HG03521 (cell line): Measurements from ENCODE around the gene CROCC.

Experiments
- ATAC-seq: cut with Tn5 transposase; IDR thresholded peaks from one replicate; pipeline ENCODE4 v1.9.1; 2021; ENCODE audit warnings: mild to moderate bottlenecking, moderate library complexity; ENCODE audit not compliant: unreplicated experiment

The CROCC gene

GRCh38 chr1:16980473-16981268, 58.9 kb downstream of the CROCC start, which contains the start of gene MFAP2:
MFAP2 (minus strand) TSS chr1:16980620; CDS start chr1:16978273, 2,347 bp downstream.
- ATAC-seq: no peak

DNA sequence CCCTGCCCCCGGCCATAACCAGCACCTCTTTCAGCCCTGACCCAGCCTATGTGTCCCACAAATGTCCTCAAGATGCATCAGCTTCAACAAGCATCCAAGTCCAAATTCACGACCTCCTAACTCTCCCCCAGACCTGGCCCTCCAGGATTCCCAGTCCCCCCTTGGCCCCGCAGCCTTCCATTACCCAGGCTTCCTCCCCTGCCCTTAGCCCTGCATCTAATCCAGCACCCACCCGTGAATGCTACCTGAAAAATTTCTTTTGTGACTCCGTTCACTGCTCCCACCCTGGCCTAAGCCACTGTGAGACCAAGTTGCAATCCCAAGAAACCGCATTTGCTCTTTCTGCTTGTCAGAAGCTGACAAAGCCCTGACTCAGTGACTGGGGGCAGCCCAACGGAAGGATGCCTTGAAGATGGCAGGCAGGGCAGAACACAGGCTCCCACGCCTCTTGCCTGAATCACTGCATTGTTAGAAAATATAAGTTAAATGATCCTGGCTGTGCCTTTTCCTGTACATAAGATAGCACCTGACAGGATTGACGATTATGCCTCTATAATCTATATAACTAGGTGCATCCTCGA, 59.6 kb downstream of the CROCC start:
- ATAC-seq: no peak

DNA sequence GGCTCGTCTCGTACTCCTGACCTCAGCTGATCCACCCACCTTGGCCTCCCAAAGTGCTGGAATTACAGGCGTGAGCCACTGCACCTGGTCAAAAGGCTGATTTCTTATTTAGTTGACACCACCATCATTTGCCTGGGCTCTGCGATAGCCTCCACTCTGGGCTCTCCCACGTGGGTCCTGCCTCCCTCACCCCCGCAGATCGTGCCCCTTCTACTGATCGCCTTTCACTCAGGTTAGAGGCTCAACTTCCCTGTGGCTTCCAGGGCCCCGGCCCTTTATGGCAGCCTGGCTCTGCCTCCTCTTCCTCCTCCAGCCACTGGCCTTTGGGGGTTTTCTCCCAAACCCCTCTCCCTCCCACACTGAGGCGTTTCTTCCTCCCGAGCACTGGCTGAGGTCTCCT, 61.2 kb downstream of the CROCC start:
- ATAC-seq: no peak

DNA sequence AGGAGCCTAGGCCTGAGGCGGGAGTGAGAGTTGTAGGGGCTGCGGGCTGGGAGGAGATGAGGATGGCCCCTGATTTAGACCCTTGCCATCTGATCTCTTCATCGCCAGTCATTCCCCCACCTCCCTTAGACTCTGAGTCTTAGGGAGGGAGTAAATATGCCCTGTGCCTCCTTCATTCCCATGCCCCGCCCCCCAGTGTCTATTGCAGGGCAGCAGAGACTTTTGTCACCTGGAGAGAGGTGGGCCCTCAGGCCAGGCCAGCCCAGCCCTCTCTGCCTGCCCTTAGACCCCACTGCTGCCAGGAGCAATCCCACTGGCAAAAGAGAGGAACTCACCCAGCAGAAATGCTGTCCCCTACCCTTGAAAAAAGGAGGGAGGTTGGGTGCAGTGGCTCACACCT, 61.9 kb downstream of the CROCC start:
- ATAC-seq: no peak

- ATAC-seq: no peak
These were observed 63.0 kb downstream of the CROCC start for GRCh38 chr1:16984717-16985116.

DNA sequence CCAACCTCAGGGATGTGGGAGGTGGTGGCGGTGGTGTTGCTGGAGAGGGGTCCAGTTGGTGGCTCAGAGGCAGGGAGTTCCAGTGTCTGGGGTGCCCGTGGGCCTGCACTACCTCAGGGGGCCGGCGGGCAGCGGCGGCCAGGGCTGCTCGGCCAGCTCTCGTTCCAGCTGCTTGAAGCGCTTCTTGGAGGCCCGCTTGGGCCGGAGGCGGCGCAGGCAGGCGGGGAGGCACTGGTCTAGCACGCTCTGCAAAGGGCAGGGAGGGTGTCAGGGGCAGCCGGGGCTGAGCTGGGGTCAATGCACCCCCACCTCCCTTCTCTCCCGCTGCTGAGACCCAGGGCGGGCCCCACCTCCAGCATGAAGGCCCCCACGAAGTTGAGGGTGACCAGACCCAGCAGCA, 64.4 kb downstream of the CROCC start:
- no peak for ATAC-seq

GRCh38 chr1:16986560-16986959, 64.8 kb downstream of the CROCC start:
- ATAC-seq: no peak

DNA sequence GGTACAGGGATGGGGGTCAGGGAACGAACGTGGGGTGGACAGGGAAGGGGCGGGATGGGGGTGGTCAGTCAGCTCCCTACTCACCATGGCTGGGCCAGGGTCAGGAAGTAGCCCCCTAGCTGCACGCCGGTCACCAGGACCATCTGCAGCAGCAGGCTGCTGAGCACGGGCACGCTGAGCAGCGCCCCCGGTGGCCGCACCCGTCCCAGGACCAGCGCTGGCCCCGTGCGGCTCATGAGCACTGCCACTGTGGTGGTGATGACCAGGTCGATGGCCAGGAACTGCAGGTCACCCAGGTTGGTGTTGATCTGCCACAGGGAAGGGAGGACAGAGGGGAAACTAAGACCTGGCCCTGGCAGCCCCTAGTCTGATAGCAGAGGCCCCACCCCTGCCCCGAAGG, 65.2 kb downstream of the CROCC start:
- no peak for ATAC-seq

DNA sequence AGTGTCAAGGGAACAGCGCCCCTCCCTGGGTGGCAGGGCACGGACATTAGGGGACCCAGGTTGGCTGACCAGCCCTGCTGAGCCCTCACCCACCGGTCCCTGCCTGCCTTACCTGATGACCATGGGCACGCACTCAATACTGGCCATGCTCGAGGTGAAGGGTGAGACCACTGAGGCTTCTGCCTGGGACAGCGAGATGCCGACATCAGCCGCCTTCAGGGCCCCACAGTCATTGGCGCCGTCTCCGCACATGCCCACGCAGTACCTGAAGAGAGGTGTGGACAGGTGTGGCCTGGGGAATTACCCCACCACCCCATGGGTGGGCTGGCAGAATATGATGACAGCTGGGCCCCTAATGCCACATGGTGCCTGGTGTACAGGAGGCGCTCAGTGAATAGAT, 66.5 kb downstream of the CROCC start:
- no peak for ATAC-seq

GRCh38 chr1:16989676-16990391, 68.1 kb downstream of the CROCC start:
- no peak for ATAC-seq

DNA sequence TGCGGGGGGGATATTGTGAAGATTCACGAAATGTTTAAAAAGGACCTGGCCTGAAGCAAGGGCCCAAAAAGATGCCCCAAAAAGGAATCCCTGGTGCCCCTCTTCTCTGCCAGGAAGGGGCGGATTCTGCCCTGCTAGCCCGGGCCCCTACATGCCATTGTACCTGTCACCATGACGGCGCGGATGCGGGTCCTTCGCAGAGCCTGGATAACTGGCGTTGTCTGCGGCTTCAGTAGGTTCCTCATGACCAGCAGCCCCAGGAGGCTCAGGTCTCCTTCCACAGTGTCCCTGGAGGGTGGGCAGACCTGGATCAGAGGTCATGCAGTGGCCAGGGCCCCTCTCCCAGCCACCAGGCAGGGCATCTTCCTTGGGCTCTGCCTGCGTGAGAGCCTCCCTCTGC, 69.8 kb downstream of the CROCC start:
- no peak for ATAC-seq

DNA sequence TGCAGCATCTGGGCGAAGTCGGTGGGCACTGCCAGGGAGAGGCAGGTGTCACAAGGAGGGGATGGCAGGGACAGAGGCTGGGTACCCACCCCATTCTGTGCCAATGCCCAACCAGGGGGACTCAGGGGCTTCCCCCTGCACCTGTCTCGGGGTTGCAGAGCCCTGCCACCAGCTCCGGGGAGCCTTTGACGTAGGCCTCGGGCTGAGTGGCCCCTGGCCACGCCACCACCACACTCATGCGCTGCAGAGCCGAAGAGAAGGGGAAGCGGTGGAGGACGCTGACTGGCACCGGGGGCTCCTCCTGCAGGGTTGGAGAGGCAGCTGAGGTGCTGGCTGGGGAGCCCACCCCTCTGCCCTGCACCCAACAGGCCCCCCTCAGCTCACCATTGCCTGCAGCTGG, 70.4 kb downstream of the CROCC start:
- no peak for ATAC-seq

DNA sequence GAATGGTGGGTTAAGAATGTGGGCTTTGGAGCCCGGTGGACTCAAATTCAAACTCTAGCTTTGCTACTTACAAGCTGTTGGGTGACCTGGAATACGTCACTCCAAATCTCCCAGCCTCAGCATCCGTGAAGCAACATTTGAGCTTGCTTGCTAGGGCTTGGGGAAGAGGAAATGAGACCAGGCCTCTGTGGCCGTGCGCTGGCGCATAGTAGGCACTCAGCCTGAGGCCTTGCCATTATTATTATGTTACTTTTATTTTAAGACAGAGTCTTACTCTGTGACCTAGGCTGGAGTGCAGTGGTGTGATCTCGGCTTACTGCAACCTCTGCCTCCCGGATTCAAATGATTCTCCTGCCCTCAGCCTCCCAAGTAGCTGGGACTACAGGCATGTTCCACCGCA, 70.9 kb downstream of the CROCC start:
- no peak for ATAC-seq

DNA sequence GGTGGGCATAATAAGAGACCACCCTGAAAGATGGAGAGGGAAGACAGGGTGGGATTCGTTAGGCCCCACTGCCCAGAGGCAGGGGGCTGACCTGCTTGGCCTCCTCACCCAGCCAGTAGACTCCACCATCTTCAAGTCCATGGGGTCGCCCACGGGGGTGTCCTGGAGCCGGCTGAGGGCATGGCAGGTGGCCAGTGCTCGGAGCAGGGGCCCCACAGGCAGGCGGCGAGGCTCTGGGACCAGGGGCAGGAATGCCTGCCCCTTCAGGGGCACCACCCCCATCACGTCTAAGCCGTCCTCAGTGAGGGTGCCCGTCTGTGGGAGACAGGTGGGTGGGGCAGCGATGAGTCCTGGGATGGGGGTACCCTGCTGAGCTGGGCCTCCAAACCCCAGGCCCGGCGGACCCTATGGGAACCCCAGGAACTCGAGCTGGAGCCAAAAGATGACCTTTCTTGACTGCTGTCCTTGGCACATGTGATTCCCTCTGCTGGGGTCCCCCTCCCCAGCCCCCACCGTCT, 71.8 kb downstream of the CROCC start:
- ATAC-seq: no peak

DNA sequence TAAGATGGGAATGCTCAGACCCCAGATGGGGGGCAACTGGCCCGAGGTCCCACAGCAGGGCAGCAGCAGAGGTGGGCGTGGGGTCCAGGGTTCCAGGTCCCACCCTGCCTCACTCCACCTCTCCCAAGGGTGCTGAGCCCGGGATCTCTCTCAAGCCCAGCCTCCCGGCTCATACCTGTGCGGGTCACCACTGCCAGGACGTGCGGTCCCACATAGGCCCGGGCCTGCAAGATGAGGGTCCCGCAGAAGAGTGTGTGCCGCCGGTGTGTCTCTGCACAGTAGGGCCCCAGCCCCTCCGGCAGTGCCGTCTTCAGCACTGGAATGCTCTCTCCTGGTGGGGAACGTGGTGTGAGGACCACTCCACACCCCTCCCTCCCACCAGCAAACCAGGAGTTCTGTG, 75.1 kb downstream of the CROCC start:
- ATAC-seq: no peak

DNA sequence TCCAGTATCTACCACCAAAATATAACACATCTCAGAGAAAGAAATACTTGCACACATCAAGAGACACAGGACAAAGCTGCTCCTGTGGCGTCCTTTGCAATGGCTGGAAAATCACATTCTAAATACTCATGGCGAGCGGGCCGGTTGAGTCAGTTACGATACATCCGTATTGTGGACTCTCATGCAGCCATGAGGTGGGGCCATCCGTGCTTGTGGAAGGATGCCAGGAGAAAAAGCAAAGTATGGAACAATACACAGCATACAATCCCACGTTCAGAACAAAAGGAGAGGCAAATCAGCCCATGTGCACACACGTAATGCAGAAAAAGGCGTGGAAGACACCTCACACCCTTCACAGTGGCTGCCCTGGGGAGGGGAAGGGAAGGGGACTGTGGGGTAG, 76.9 kb downstream of the CROCC start:
- ATAC-seq: no peak

DNA sequence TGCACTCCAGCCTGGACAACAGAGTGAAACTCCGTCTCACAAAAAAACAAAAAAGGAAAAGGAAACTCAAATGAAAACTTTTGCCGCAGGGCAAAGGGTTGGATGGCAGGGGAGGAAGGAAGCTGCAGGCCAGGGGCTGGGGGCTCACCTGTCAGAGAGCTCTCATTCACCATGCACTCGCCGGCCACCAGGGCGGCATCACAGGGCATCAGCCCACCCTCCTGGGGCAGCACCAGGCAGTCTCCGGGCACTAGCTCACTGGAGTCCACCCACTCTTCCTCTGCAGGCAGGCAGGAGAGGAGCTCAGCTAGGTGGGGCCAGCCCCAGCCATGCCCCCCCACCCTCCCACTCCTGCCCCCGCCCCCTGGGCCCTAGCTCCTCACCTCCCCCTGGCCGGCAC, 78.1 kb downstream of the CROCC start:
- ATAC-seq: no peak

- ATAC-seq: no peak
These were observed 80.2 kb downstream of the CROCC start for GRCh38 chr1:17001760-17002523.

- no peak for ATAC-seq
These were observed 80.8 kb downstream of the CROCC start for GRCh38 chr1:17002524-17002902.

GRCh38 chr1:17004466-17005364, 83.0 kb downstream of the CROCC start:
- ATAC-seq: no peak
